ENCODE measurements around the gene RNF150. TPM values are rescaled to one million over a fixed set of nuclear protein-coding genes. Genes with fewer than 3 reads are reported as not detected.
A peak's percentile ranks its signal among the peaks of the same experiment; 100 is the strongest.

The RNF150 gene
- polyA plus RNA-seq, 2 of the 4 experiments (the other 2 are of a cell fraction) = 0.21 to 0.34 TPM

- TF ChIP-seq PHF8 (IDR thresholded peaks at IDR 0.05; ENCODE audit: borderline replicate concordance, low read depth) (no peak), HOXB5 (CRISPR knock-in tag; IDR thresholded peaks at IDR 0.05) (no peak), ZSCAN20 (CRISPR knock-in tag; IDR thresholded peaks at IDR 0.05) (no peak), MAX (IDR thresholded peaks at IDR 0.05) (no peak), POLR2AphosphoS2 (conservative IDR thresholded peaks at IDR 0.05; ENCODE audit: low read length) (no peak), NR3C1 (IDR thresholded peaks at IDR 0.05) (no peak), HES2 (IDR thresholded peaks at IDR 0.05) (no peak), HOXA7 (CRISPR knock-in tag; IDR thresholded peaks at IDR 0.05) (no peak), ESRRA (IDR thresholded peaks at IDR 0.05; ENCODE audit: borderline replicate concordance, low read length) (no peak)
Observed at GRCh38 chr4:141047228-141047884, 85.9 kb downstream of the RNF150 start (continued).

GRCh38 chr4:141046255-141046654, 87.0 kb downstream of the RNF150 start:
- Histone ChIP-seq H3K27ac (no peak overlapping the region), H3K4me1 (no peaks in the 10 kb centered on the region), H3K9me3 (0 out of 3 replicates have a peak, but pooled peaks cover 3% of the 10 kb centered on the region), H3K4me3 (no peak overlapping the region), H3K4me2 (no peak overlapping the region)
- no peak for FAIRE-seq
- CTCF ChIA-PET = no interaction called here
- ATAC-seq = no peak; a peak in 1 of 6 replicates
- TF ChIP-seq JUN (IDR thresholded peaks at IDR 0.05) (no peak), E2F6 (IDR thresholded peaks at IDR 0.05; ENCODE audit: borderline replicate concordance, low read depth) (no peak), CBX2 (IDR thresholded peaks at IDR 0.05; ENCODE audit: borderline replicate concordance, low read depth) (no peak), RAD21 (conservative IDR thresholded peaks at IDR 0.05 in 1 of 2, IDR thresholded peaks at IDR 0.05 in 1 of 2) (no peak), KDM5A (IDR thresholded peaks at IDR 0.05) (no peak), ATOH8 (CRISPR knock-in tag; IDR thresholded peaks at IDR 0.05; ENCODE audit: low read depth) (no peak), USF2 (IDR thresholded peaks at IDR 0.05) (no peak), MAZ (IDR thresholded peaks at IDR 0.05; ENCODE audit: borderline replicate concordance, low read depth, low read length) (no peak), PBX3 (IDR thresholded peaks at IDR 0.05) (no peak), RFX5 (IDR thresholded peaks at IDR 0.05) (no peak), MAFK (IDR thresholded peaks at IDR 0.05; ENCODE audit: partially characterized antibody) (no peak), HOXA7 (CRISPR knock-in tag; IDR thresholded peaks at IDR 0.05) (no peak), FOXS1 (CRISPR knock-in tag; IDR thresholded peaks at IDR 0.05) (no peak), RCOR1 (IDR thresholded peaks at IDR 0.05; ENCODE audit: low read depth, low read length) (no peak), ESRRA (IDR thresholded peaks at IDR 0.05; ENCODE audit: borderline replicate concordance, low read length) (no peak), POLR2AphosphoS2 (conservative IDR thresholded peaks at IDR 0.05; ENCODE audit: low read length) (no peak), CTCF (IDR thresholded peaks at IDR 0.05) (no peak), EHF (CRISPR knock-in tag; IDR thresholded peaks at IDR 0.05) (no peak)
- 24% methylated on average over 3 of the region's 3 CpGs for WGBS (ENCODE audit: missing lambda C conversion rate)
- peak in 1 of 2 experiments; percentile 8 for DNase-seq (ENCODE audit: low read depth in 1 of 2, low spot score in 1 of 2)
- POLR2A ChIA-PET = no interaction called here

All from A549 (cell line).